HepG2 (cell line): ENCODE measurements around the gene POGK. TPM values are rescaled to one million over a fixed set of nuclear protein-coding genes. Genes with fewer than 3 reads are reported as not detected.
"Not testable (repeated sequence)": the region's sequence is repeated elsewhere in the genome, so short reads cannot be mapped to it uniquely, and the experiment has no call there.

Experiments used
- ATAC-seq: fragments of 200-7000 bp; cut with Tn5 transposase; 3 replicates; pipeline ENCODE4 v1.9.1; 2020; ENCODE audit warnings: mild to moderate bottlenecking, moderate library complexity
- BruUV-seq: library from RNA; stranded (reverse); fragments of 400-500 nt; replicated peaks from 2 replicates; lab custom pipeline; 2021; lab: Mats Ljungman, UMichigan
- CTCF ChIA-PET: fragments of 300-600 bp; formaldehyde crosslinking; extraction: SDS; loops from one replicate; lab custom pipeline; 2021; ENCODE audit warnings: low total read pairs, inconsistent platforms, low intra/inter-chr PET ratio; lab: Yijun Ruan, JAX
- POLR2A ChIA-PET: fragments of 350-600 bp; sonication (Branson Sonifier 250); formaldehyde crosslinking; loops from one replicate; lab custom pipeline; 2020; ENCODE audit warnings: antibody characterized with exemption, inconsistent platforms; lab: Yijun Ruan, JAX
- DNase-seq: peaks from one replicate; pipeline ENCODE4 v3.0.0-alpha.2; 2015; ENCODE audit warnings: low spot score
- FAIRE-seq: peaks from 3 replicates; lab custom pipeline; 2011; peaks lifted over from hg19 to GRCh38; lab: Jason Lieb, UNC
- H2AFZ ChIP-seq: one replicate; pipeline ENCODE4 v1.6.1; 2011; ENCODE audit warnings: low read length, inconsistent platforms
- H3K27ac ChIP-seq: fragments of 300-600 bp; 3 replicates; pipeline ENCODE4 v1.8.0; 2011; ENCODE audit warnings: mixed run types, mild to moderate bottlenecking, mixed read lengths, low read length, inconsistent platforms; ENCODE audit not compliant: insufficient read depth; ENCODE audit errors: extremely low read length
- H3K27me3 ChIP-seq, 2 experiments: fragments of 200-600 bp in 1 of 2; 2 replicates in 1 of 2; 3 replicates in 1 of 2; pipeline versions ENCODE4 v1.6.0 to v1.8.0; 2011; ENCODE audit warnings: low read length in 2 of 2, mild to moderate bottlenecking in 2 of 2, moderate library complexity in 2 of 2, inconsistent platforms in 1 of 2; ENCODE audit not compliant: insufficient read depth in 2 of 2, control insufficient read depth in 1 of 2
- H3K36me3 ChIP-seq, 2 experiments: fragments of 200-600 bp in 1 of 2; replicated peaks in 1 of 2; 2 replicates in 1 of 2; 3 replicates in 1 of 2; pipeline versions ENCODE4 v1.5.1 to v1.8.0; 2011; ENCODE audit warnings: low read length in 2 of 2, inconsistent platforms in 1 of 2; ENCODE audit not compliant: insufficient read depth in 2 of 2, control insufficient read depth in 1 of 2
- H3K4me1 ChIP-seq: 2 replicates; pipeline ENCODE4 v1.5.1; 2012; ENCODE audit warnings: low read length, inconsistent platforms; ENCODE audit not compliant: insufficient read depth
- H3K4me2 ChIP-seq: 2 replicates; pipeline ENCODE4 v1.6.0; 2011; ENCODE audit warnings: low read depth, low read length, inconsistent platforms
- H3K4me3 ChIP-seq, 3 experiments: fragments of 200-600 bp in 1 of 3; sonication (generic), shearing (Covaris generic) in 1 of 3; replicated peaks in 1 of 3; 2 replicates each; pipeline ENCODE4 v1.5.1; 2011 to 2016; ENCODE audit warnings: low read length in 3 of 3, inconsistent platforms in 2 of 3, low read depth in 2 of 3, mild to moderate bottlenecking in 2 of 3, control low read depth in 1 of 3, mixed read lengths in 1 of 3; ENCODE audit not compliant: insufficient read depth in 1 of 3
- H3K79me2 ChIP-seq: one replicate; pipeline ENCODE4 v1.6.1; 2011; ENCODE audit warnings: low read length, inconsistent platforms; ENCODE audit not compliant: insufficient read depth
- H3K9ac ChIP-seq: 2 replicates; pipeline ENCODE4 v1.6.0; 2011; ENCODE audit warnings: mild to moderate bottlenecking, low read depth, low read length, inconsistent platforms; ENCODE audit not compliant: insufficient read depth
- H3K9me3 ChIP-seq: 2 replicates; pipeline ENCODE4 v1.5.1; 2012; ENCODE audit warnings: mild to moderate bottlenecking, low read length
- H4K20me1 ChIP-seq: 2 replicates; pipeline ENCODE4 v1.6.0; 2011; ENCODE audit warnings: inconsistent platforms, mild to moderate bottlenecking, low read length, moderate library complexity; ENCODE audit not compliant: insufficient read depth
- PHF21A ChIP-seq: sonication (generic); formaldehyde crosslinking; IDR thresholded peaks from 2 replicates; pipeline ENCODE4 v1.5.0; 2020; ENCODE audit warnings: mild to moderate bottlenecking, missing genetic modification reagents
- PLRG1 ChIP-seq: fragments of 450-650 bp; conservative IDR thresholded peaks from 2 replicates; pipeline ENCODE4 v1.6.1; 2016
- ZNF468 ChIP-seq: sonication (generic); formaldehyde crosslinking; IDR thresholded peaks from 2 replicates; pipeline ENCODE4 v1.8.0; 2022; ENCODE audit warnings: mild to moderate bottlenecking, moderate library complexity, missing genetic modification reagents
- ZNF543 ChIP-seq: sonication (generic); formaldehyde crosslinking; IDR thresholded peaks from 2 replicates; pipeline ENCODE4 v1.4.0; 2020; ENCODE audit warnings: mild to moderate bottlenecking, missing genetic modification reagents
- ZNF619 ChIP-seq: sonication (generic); formaldehyde crosslinking; IDR thresholded peaks from 2 replicates; pipeline ENCODE4 v1.4.0; 2020; ENCODE audit warnings: mild to moderate bottlenecking, missing genetic modification reagents
- ZNF709 ChIP-seq: sonication (generic); formaldehyde crosslinking; IDR thresholded peaks from 2 replicates; pipeline ENCODE4 v1.5.0; 2020; ENCODE audit warnings: mild to moderate bottlenecking, missing genetic modification reagents
- ZNF747 ChIP-seq: sonication (generic); formaldehyde crosslinking; IDR thresholded peaks from 2 replicates; pipeline ENCODE4 v1.8.1; 2023; ENCODE audit warnings: missing genetic modification reagents, mild to moderate bottlenecking, borderline replicate concordance
- ZNF790 ChIP-seq: sonication (generic); formaldehyde crosslinking; IDR thresholded peaks from 2 replicates; pipeline ENCODE4 v1.8.0; 2022; ENCODE audit warnings: missing genetic modification reagents, mild to moderate bottlenecking, borderline replicate concordance
- ZSCAN30 ChIP-seq: sonication (generic); formaldehyde crosslinking; IDR thresholded peaks from 2 replicates; pipeline ENCODE4 v1.5.0; 2020; ENCODE audit warnings: mild to moderate bottlenecking, missing genetic modification reagents
- WGBS: methylation state at CpG from one replicate; pipeline ENCODE4 v1.1.6; 2017; ENCODE audit warnings: low lambda C conversion rate; 5-methylcytosine and 5-hydroxymethylcytosine counted together
- in situ Hi-C: cut with HindIII; loops from 2 replicates; pipeline ENCODE4 v1.10.0; 2017; ENCODE audit warnings: low pct_unique_long_range_greater_than_20kb; ENCODE audit not compliant: extremely low pct_ligation_motif_present
- intact Hi-C: fragments of 100-400 bp; cut with micrococcal nuclease; formaldehyde crosslinking; loops from one replicate; pipeline ENCODE4 v1.10.0; 2022; ENCODE audit not compliant: unreplicated experiment
- polyA plus RNA-seq, 8 experiments: library from polyadenylated mRNA; depleted of rRNA in 3 of 8; stranded (reverse) in 7 of 8; unstranded in 1 of 8; fragments of >200 nt; fragmentation: Illumina TruSeq in 4 of 8; extraction: Trizol in 4 of 8; gene quantifications; 2 replicates each; pipeline versions ENCODE4 v1.2.1 to v1.2.3, GENCODE V29; 2011 to 2016; ENCODE audit warnings: low read depth in 4 of 8, missing spikeins in 1 of 8, mixed read lengths in 1 of 8; ENCODE audit not compliant: insufficient read depth in 1 of 8
- total RNA-seq, 5 experiments: library from RNA; depleted of rRNA; stranded (reverse); fragments of >200 nt; fragmentation: Illumina TruSeq; extraction: Trizol; gene quantifications; 2 replicates each; pipeline ENCODE4 v1.2.3, GENCODE V29; 2016; ENCODE audit warnings: low read depth in 1 of 5
- TF ChIP-seq, protein P1 (sequence below): sonication (generic); formaldehyde crosslinking; IDR thresholded peaks from 2 replicates; pipeline ENCODE4 v1.4.0; 2020; ENCODE audit warnings: missing genetic modification reagents

Gene POGK
- total and polyA plus RNA-seq, 2 of the 13 experiments (the other 11 are each of a cell fraction or from before 2014, with no cell fraction given) = 4.8 to 16.2 TPM

DNA sequence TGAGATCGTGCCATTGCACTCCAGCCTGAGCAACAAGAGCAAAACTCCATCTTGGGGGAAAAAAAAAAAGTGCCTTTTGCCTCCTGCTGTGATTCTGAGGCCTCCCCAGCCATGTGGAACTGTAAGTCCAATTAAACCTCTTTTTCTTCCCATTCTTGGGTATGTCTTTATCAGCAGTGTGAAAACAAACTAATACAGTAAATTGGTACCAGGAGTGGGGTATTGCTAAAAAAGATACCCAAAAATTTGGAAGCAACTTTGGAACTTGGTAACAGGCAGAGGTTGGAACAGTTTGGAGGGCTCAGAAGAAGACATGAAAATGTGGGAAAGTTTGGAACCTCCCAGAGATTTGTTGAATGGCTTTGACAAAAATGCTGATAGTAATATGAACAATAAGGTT, 9.5 kb upstream of the POGK start:
- H3K36me3 ChIP-seq, H3K9me3 ChIP-seq, H2AFZ ChIP-seq, H3K79me2 ChIP-seq, in situ Hi-C loops, H3K4me1 ChIP-seq, FAIRE-seq, H3K4me2 ChIP-seq, H3K9ac ChIP-seq, H4K20me1 ChIP-seq, ATAC-seq, POLR2A ChIA-PET, H3K4me3 ChIP-seq, BruUV-seq, DNase-seq, H3K27ac ChIP-seq, intact Hi-C loops, CTCF ChIA-PET: not testable (repeated sequence)
- peaks cover 0 to 22% of the 10 kb centered on the region in 2 experiments; a peak in 3 of 5 replicates for H3K27me3 ChIP-seq
- WGBS = 0% methylated on average over 1 of the region's 1 CpG

DNA sequence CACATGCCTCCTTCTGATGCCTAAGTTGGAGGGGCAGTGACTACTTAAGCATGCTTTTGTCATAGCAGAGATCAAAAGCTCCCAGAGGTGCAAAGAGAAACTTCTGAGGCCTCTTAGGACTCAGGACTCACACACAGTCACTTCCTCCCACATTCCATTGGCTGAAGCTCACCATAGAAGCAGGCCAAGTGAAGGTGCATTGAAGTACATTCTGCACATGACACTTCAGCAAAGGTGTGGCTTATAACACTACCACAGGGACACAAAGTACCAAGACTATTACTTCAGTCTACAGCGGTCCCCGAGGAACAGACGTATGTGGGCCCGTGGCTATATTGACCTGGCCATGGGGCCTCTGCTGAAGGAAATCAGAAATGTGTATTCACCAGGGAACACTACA, 2.5 kb upstream of the POGK start:
- Histone ChIP-seq H3K79me2 (peaks cover 14% of the 10 kb centered on the region), H3K36me3 (peaks cover 2 to 11% of the 10 kb centered on the region in 2 experiments; a peak in 3 of 5 replicates), H2AFZ (no peak overlapping the region), H3K9ac (no peak overlapping the region), H3K27me3 (peaks cover 0 to 22% of the 10 kb centered on the region in 2 experiments; a peak in 4 of 5 replicates), H3K4me3 (no peak overlapping the region), H3K4me2 (no peak overlapping the region), H4K20me1 (no peaks in the 10 kb centered on the region), H3K27ac (no peak overlapping the region), H3K9me3 (no peaks in the 10 kb centered on the region), H3K4me1 (peaks cover 29% of the 10 kb centered on the region)
- CTCF ChIA-PET = no interaction called here
- intact Hi-C loops (no loop called here), in situ Hi-C loops (no loop called here)
- TF ChIP-seq ZSCAN30 (CRISPR knock-in tag) (no peak), ZNF619 (CRISPR knock-in tag) (no peak), ZNF747 (no peak), ZNF468 (CRISPR knock-in tag) (no peak), ZNF543 (CRISPR knock-in tag) (no peak), ZNF709 (CRISPR knock-in tag) (no peak), PHF21A (CRISPR knock-in tag) (no peak), PLRG1 (no peak), ZNF790 (no peak)
- TF ChIP-seq, protein P1, sequence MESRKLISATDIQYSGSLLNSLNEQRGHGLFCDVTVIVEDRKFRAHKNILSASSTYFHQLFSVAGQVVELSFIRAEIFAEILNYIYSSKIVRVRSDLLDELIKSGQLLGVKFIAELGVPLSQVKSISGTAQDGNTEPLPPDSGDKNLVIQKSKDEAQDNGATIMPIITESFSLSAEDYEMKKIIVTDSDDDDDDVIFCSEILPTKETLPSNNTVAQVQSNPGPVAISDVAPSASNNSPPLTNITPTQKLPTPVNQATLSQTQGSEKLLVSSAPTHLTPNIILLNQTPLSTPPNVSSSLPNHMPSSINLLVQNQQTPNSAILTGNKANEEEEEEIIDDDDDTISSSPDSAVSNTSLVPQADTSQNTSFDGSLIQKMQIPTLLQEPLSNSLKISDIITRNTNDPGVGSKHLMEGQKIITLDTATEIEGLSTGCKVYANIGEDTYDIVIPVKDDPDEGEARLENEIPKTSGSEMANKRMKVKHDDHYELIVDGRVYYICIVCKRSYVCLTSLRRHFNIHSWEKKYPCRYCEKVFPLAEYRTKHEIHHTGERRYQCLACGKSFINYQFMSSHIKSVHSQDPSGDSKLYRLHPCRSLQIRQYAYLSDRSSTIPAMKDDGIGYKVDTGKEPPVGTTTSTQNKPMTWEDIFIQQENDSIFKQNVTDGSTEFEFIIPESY = no peak
- DNase-seq (no peak), FAIRE-seq (no peak), ATAC-seq (no peak)
- 43% methylated on average over 4 of the region's 4 CpGs for WGBS
- no TSS peak for BruUV-seq
- POLR2A ChIA-PET = no interaction called here
